AG09319 (cell line): ENCODE data around the gene AKR1E2.

Experiments
- DNase-seq: peaks from one replicate; pipeline ENCODE4 v3.0.0-alpha.2; 2010; ENCODE audit warnings: low read depth; ENCODE audit errors: extremely low read depth
- TF ChIP-seq, protein P1 (sequence below): IDR thresholded peaks from 2 replicates; pipeline ENCODE4 v1.5.1; 2011; ENCODE audit warnings: low read depth, mild to moderate bottlenecking, inconsistent platforms, low read length, moderate library complexity

Gene AKR1E2

DNA sequence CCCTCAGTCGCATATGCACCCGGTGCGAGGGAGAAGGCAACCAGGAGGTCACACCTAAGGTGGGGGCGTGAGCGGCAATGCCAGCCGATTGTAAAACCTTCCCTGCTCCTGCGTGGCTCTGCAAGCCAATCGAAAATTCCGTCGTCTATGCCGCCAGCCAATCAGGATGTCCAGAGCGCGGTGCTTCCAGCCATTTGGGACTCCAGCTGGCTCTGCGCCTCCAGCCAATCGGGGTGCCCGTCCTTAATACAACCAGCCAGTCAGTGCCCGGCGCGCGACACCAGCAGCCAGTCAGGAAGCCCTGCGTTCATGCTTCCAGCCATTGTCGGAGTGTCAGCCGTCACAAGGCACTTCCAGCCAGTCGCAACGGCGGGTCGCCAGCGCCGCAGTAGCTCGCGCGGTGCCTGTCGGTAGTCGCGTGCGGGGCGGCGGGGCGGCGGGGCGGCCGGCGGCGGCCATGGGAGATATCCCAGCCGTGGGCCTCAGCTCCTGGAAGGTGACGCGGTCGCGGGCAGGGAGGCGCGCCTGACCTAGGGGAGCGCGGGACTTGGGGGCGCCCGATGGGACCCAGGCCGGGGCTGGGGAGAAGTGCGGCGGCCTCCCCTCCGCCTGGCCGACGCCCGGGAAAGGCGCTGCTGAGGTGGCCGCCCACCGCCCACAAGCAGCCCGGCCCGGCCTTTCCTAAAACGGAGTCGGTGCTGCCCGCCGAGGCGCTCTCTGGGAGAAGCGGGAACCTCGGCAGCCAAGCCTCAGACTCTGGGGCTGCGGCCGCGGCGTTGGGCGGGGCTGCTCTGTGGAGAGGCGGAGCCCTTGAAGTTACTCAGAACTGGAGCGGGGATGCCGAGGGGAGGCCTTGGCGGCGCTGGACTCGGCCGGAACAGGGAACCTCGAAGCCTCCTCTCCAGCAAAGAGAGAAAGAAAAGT, at the start of gene AKR1E2:
Gene AKR1E2, plus strand, starts transcription at position 340 of the 924 bp plus-strand sequence. Its CDS starts 118 bp downstream, at position 458.
- TF ChIP-seq, protein P1, sequence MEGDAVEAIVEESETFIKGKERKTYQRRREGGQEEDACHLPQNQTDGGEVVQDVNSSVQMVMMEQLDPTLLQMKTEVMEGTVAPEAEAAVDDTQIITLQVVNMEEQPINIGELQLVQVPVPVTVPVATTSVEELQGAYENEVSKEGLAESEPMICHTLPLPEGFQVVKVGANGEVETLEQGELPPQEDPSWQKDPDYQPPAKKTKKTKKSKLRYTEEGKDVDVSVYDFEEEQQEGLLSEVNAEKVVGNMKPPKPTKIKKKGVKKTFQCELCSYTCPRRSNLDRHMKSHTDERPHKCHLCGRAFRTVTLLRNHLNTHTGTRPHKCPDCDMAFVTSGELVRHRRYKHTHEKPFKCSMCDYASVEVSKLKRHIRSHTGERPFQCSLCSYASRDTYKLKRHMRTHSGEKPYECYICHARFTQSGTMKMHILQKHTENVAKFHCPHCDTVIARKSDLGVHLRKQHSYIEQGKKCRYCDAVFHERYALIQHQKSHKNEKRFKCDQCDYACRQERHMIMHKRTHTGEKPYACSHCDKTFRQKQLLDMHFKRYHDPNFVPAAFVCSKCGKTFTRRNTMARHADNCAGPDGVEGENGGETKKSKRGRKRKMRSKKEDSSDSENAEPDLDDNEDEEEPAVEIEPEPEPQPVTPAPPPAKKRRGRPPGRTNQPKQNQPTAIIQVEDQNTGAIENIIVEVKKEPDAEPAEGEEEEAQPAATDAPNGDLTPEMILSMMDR = no peak; the same call in none of the 2 replicates
- peak; percentile 86 for DNase-seq

DNA sequence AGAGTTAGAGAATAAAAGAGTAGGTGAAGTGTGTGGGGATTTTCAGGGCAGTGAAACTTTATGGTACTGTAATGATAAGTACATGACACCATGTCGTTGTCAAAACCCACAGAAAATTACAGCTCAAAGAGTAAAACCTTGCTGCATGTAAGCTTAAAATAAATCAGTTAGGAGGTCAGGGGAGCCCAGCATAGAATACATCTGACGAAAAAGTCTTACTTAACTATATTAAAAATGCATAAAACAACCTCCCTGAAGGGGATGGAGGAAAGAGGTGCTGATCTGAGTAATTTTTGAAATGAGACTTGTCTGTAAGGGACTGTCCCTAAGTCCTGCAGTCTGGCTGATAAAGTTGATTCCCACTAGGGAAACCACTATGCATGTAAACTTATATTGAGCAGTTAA, 49.8 kb upstream of the AKR1E2 start:
- no peak for DNase-seq

DNA sequence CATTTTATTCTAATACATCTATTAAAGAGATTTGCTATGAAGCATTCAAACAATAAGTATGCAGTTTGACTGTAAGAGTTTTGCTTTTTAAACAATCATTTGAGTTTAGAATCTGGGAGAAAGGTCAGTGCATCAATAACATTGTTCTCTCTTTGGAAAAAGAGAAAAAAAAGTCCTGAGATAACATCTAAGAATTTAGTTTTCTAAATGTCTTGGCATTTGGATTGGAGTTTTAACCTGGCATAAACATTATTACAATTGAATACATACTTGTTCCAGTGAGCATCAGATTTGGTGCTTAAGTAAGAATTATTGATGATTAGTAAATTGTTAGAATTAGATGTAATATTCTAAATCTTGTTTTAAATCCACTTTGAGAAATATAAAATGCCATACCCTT, 47.2 kb upstream of the AKR1E2 start:
- DNase-seq = no peak
- TF ChIP-seq, protein P1 = no peak

More for the DNA sequence above, 49.8 kb upstream of the AKR1E2 start:
- TF ChIP-seq, protein P1 = no peak

DNA sequence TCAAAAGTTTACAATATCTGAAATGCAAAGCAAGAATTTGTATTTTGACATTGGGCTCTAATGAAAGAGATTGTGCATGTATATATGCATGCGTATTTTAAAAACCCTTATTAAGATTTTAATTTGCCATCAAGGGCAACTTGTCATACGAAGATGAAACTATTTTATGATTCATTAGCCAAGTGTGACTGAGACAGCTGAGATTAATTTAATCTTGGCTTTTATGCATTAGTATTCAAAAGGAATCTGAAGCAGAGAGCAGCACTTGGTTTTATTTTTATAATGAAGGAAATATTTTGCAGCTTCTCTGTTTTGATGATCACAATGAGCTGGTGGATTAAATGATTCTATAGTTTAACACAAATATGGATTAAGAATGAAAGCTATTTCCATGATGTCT, 45.9 kb upstream of the AKR1E2 start:
- DNase-seq = no peak
- TF ChIP-seq, protein P1 = no peak

DNA sequence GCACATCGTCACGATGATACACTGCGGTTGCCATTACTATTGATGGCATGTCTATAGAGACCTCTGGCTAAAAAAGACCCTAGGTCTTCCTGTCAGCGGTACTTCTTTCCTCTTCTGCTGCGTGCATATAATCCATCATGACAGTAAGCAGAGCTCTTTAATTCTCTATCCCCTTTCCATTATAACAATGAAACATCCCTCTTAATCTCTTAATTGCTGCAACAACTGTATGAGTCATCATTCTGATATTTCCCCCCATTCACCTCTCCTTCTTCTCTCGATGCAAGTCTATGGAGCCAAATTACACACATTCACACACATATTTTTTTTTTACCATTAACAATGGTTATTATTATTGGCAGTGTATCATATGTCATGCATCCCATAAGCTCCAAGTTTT, 45.2 kb upstream of the AKR1E2 start:
- TF ChIP-seq, protein P1 = no peak
- DNase-seq = no peak

DNA sequence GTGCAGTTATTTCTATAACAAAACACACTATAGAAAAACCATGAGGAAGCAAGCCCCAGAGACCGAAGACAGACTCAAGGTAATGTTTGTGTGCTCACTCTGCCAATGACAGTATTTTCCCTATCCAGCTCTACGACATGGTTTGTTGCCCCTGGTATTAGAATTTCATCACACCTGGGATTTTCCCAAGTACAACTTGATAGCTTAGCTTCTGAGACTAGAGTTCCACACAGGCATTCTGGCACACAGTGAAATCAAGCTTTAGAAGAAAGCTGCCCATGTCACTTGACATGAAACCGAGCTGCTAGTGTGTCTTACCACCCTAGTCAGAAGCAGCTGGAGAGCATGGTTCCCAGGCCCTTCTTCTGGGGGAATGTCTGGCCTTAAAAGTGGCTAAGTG, 44.1 kb upstream of the AKR1E2 start:
- DNase-seq = no peak
- TF ChIP-seq, protein P1 = no peak

DNA sequence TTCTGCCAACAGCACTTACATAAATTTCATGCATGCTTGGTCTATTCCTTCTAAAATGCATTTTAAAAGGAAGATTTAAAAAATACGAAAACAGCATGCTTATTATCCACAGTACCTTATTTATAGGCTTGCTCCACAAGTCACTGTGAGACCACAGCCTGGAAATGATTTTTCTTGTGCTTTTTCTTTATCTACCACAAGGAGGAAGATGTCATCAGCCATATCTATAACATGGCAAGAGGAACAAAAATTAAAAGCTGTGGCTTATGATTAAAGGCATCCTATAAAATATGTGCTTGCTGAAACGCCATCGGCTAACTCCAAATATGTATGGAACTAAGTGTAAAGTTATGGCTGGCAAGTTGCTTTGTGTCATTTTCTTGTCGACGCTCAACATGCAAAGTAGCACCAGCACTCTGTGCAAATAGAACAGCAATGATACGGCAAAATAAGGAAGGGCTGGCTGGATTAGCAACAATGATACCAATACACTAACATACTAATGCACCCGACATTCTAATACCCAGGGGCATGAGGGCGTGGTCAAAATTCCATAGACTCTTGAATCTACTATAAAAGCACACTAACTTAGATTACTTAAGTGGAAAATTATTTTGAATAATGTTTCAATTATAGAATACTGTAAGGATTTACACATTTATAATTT, 41.2 kb upstream of the AKR1E2 start:
- TF ChIP-seq, protein P1 = no peak
- DNase-seq = no peak
